ENCODE data around the gene DCAF17. TPM values are rescaled to one million over a fixed set of nuclear protein-coding genes. Genes with fewer than 3 reads are reported as not detected.

Gene DCAF17
- total RNA-seq, 2 experiments from 2014 or later, result 13.0 to 14.3 TPM

GRCh38 chr2:171482308-171482707 is 48.3 kb downstream of the DCAF17 start:
- no peak for DNase-seq
- Histone ChIP-seq H3K36me3 (ENCODE audit: insufficient read depth, low read length) (peaks cover 22% of the 10 kb centered on the region), H3K27ac (ENCODE audit: low read depth in 1 of 2, low read length in 2 of 2) (no peak overlapping the region), H3K27me3 (ENCODE audit: control insufficient read depth in 1 of 2, insufficient read depth in 2 of 2, low read length in 2 of 2) (no peaks in the 10 kb centered on the region), H3K4me3 (ENCODE audit: low read length) (no peak overlapping the region), H3K9me3 (ENCODE audit: control insufficient read depth in 1 of 2, insufficient read depth in 1 of 2, low read length in 2 of 2) (no peaks in the 10 kb centered on the region), H3K4me1 (ENCODE audit: insufficient read depth, low read length) (no peaks in the 10 kb centered on the region)
- ChIA-PET POLR2A (no interaction called here), CTCF (no interaction called here)
- no peaks in the 10 kb centered on the region for H3K9me3 Mint-ChIP-seq
- intact Hi-C loops (cut with DNase I, micrococcal nuclease), result no loop called here
- peaks cover 9% of the 10 kb centered on the region for H3K4me1 Mint-ChIP-seq (ENCODE audit: low read depth)
- no peak overlapping the region for H3K4me3 Mint-ChIP-seq
- no peaks in the 10 kb centered on the region for H3K27me3 Mint-ChIP-seq
- ATAC-seq (ENCODE audit: poor library complexity), result no peak
- TF ChIP-seq, protein P1, sequence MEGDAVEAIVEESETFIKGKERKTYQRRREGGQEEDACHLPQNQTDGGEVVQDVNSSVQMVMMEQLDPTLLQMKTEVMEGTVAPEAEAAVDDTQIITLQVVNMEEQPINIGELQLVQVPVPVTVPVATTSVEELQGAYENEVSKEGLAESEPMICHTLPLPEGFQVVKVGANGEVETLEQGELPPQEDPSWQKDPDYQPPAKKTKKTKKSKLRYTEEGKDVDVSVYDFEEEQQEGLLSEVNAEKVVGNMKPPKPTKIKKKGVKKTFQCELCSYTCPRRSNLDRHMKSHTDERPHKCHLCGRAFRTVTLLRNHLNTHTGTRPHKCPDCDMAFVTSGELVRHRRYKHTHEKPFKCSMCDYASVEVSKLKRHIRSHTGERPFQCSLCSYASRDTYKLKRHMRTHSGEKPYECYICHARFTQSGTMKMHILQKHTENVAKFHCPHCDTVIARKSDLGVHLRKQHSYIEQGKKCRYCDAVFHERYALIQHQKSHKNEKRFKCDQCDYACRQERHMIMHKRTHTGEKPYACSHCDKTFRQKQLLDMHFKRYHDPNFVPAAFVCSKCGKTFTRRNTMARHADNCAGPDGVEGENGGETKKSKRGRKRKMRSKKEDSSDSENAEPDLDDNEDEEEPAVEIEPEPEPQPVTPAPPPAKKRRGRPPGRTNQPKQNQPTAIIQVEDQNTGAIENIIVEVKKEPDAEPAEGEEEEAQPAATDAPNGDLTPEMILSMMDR (IDR thresholded peaks at IDR 0.05), result no peak
- H3K36me3 Mint-ChIP-seq (ENCODE audit: low read depth), result peaks cover 91% of the 10 kb centered on the region
- no peak overlapping the region for H3K27ac Mint-ChIP-seq

- TF ChIP-seq, protein P1 (IDR thresholded peaks at IDR 0.05), result no peak
- Mint-ChIP-seq H3K4me1 (ENCODE audit: low read depth) (peaks cover 9% of the 10 kb centered on the region), H3K4me3 (no peak overlapping the region), H3K27me3 (no peaks in the 10 kb centered on the region), H3K36me3 (ENCODE audit: low read depth) (peaks cover 91% of the 10 kb centered on the region), H3K9me3 (no peaks in the 10 kb centered on the region), H3K27ac (no peak overlapping the region)
- intact Hi-C loops (cut with DNase I, micrococcal nuclease), result no loop called here
- DNase-seq (no peak), ATAC-seq (ENCODE audit: poor library complexity) (no peak)
- H3K4me1 ChIP-seq (ENCODE audit: insufficient read depth, low read length), result no peaks in the 10 kb centered on the region
- H3K27me3 ChIP-seq (ENCODE audit: control insufficient read depth in 1 of 2, insufficient read depth in 2 of 2, low read length in 2 of 2), result no peaks in the 10 kb centered on the region
- POLR2A ChIA-PET, result no interaction called here
- CTCF ChIA-PET, result interaction anchor here (0.5 kb wide), 1 partner anchor 833 kb away, joined by 4 read pairs; no protein-coding TSS in a partner anchor
- H3K36me3 ChIP-seq (ENCODE audit: insufficient read depth, low read length), result peaks cover 17% of the 10 kb centered on the region
- no peak overlapping the region for H3K4me3 ChIP-seq (ENCODE audit: low read length)
- no peak overlapping the region for H3K27ac ChIP-seq (ENCODE audit: low read depth in 1 of 2, low read length in 2 of 2)
- no peaks in the 10 kb centered on the region for H3K9me3 ChIP-seq (ENCODE audit: control insufficient read depth in 1 of 2, insufficient read depth in 1 of 2, low read length in 2 of 2)
Measured at GRCh38 chr2:171482877-171483276, 48.9 kb downstream of the DCAF17 start.

DNA sequence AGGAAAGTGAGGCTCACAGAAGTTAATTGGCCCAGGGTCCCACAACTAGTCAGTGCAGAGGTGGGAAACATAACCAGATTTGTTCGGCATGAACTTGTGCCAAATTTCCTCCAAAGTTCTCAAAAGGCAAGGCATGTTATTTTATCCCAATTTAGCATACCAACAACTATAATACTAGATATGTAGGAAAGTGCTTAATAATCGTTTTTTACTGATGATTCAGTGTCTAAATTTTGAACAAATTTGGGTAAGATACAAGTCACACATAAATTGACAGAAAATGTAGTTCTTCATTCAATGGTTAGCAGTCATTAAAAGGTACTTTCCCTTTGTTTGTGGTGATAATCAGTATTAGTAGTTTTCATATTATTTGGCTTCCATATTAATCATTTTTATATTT is 49.8 kb downstream of the DCAF17 start:
- H3K27ac Mint-ChIP-seq, result no peak overlapping the region
- H3K27ac ChIP-seq (ENCODE audit: low read depth in 1 of 2, low read length in 2 of 2), result no peak overlapping the region
- no peak overlapping the region for H3K4me3 Mint-ChIP-seq
- ChIA-PET CTCF (no interaction called here), POLR2A (no interaction called here)
- H3K36me3 ChIP-seq (ENCODE audit: insufficient read depth, low read length), result peaks cover 14% of the 10 kb centered on the region
- H3K36me3 Mint-ChIP-seq (ENCODE audit: low read depth), result peaks cover 91% of the 10 kb centered on the region
- H3K27me3 Mint-ChIP-seq, result no peaks in the 10 kb centered on the region
- no peak for ATAC-seq (ENCODE audit: poor library complexity)
- no peaks in the 10 kb centered on the region for H3K4me1 ChIP-seq (ENCODE audit: insufficient read depth, low read length)
- no peaks in the 10 kb centered on the region for H3K27me3 ChIP-seq (ENCODE audit: control insufficient read depth in 1 of 2, insufficient read depth in 2 of 2, low read length in 2 of 2)
- TF ChIP-seq, protein P1 (IDR thresholded peaks at IDR 0.05), result no peak
- H3K9me3 ChIP-seq (ENCODE audit: control insufficient read depth in 1 of 2, insufficient read depth in 1 of 2, low read length in 2 of 2), result no peaks in the 10 kb centered on the region
- DNase-seq, result no peak
- no peak overlapping the region for H3K4me3 ChIP-seq (ENCODE audit: low read length)
- no peaks in the 10 kb centered on the region for H3K9me3 Mint-ChIP-seq
- H3K4me1 Mint-ChIP-seq (ENCODE audit: low read depth), result peaks cover 9% of the 10 kb centered on the region
- intact Hi-C loops (cut with DNase I, micrococcal nuclease), result no loop called here

Measured in CD4-positive, alpha-beta T cell (primary cell).